HepG2 (cell line): ENCODE measurements around the gene STIP1. TPM values are rescaled to one million over a fixed set of nuclear protein-coding genes. Genes with fewer than 3 reads are reported as not detected.
A peak's percentile ranks its signal among the peaks of the same experiment; 100 is the strongest.

Experiments used
- ATAD3A ChIP-seq: sonication (generic); formaldehyde crosslinking; IDR thresholded peaks from 2 replicates; pipeline ENCODE4 v1.4.0; 2020; ENCODE audit warnings: missing genetic modification reagents
- CTCF ChIP-seq: sonication (generic); formaldehyde crosslinking; IDR thresholded peaks from 2 replicates; pipeline ENCODE4 v1.5.0; 2020; ENCODE audit warnings: mild to moderate bottlenecking, missing genetic modification reagents, moderate library complexity
- HIC2 ChIP-seq: sonication (generic); formaldehyde crosslinking; IDR thresholded peaks from 2 replicates; pipeline ENCODE4 v1.9.0; 2022; ENCODE audit warnings: low read depth, missing genetic modification reagents
- MAFF ChIP-seq: IDR thresholded peaks from 2 replicates; pipeline ENCODE4 v1.6.1; 2011; ENCODE audit warnings: low read depth, low read length, improper control_type of control experiment
- MAFG ChIP-seq: sonication (generic); formaldehyde crosslinking; IDR thresholded peaks from 2 replicates; pipeline ENCODE4 v1.5.1; 2020; ENCODE audit warnings: mild to moderate bottlenecking, missing genetic modification reagents
- ONECUT2 ChIP-seq: sonication (generic); formaldehyde crosslinking; IDR thresholded peaks from 2 replicates; pipeline ENCODE4 v1.4.0; 2020; ENCODE audit warnings: missing genetic modification reagents
- PAWR ChIP-seq: sonication (generic); formaldehyde crosslinking; IDR thresholded peaks from 2 replicates; pipeline ENCODE4 v1.4.0; 2020; ENCODE audit warnings: missing genetic modification reagents, mild to moderate bottlenecking, borderline replicate concordance
- POLR2A ChIP-seq, 2 experiments: IDR thresholded peaks; 2 replicates each; pipeline ENCODE4 v1.6.1; 2011; ENCODE audit warnings: low read depth in 2 of 2, low read length in 2 of 2, mild to moderate bottlenecking in 1 of 2, moderate library complexity in 1 of 2; ENCODE audit not compliant: insufficient read depth in 1 of 2
- PRDM10 ChIP-seq: sonication (generic); formaldehyde crosslinking; IDR thresholded peaks from 2 replicates; pipeline ENCODE4 v1.4.0; 2020; ENCODE audit warnings: low read depth, missing genetic modification reagents
- SETDB1 ChIP-seq: sonication (generic); formaldehyde crosslinking; IDR thresholded peaks from 2 replicates; pipeline ENCODE4 v1.5.1; 2020; ENCODE audit warnings: missing genetic modification reagents, mild to moderate bottlenecking, borderline replicate concordance
- SRSF1 ChIP-seq: fragments of 200-400 bp; formaldehyde crosslinking; optimal IDR thresholded peaks from 2 replicates; pipeline ENCODE3; 2017; ENCODE audit warnings: mild to moderate bottlenecking, low read depth, low read length, moderate library complexity
- SRY ChIP-seq: sonication (generic); formaldehyde crosslinking; IDR thresholded peaks from 2 replicates; pipeline ENCODE4 v1.8.0; 2022; ENCODE audit warnings: mild to moderate bottlenecking, missing genetic modification reagents
- ZFP36 ChIP-seq: fragments of 150-350 bp; IDR thresholded peaks from 2 replicates; pipeline ENCODE4 v1.6.1; 2018; ENCODE audit warnings: borderline replicate concordance, low read length, low read depth; ENCODE audit not compliant: partially characterized antibody
- ZNF431 ChIP-seq: sonication (generic); formaldehyde crosslinking; IDR thresholded peaks from 2 replicates; pipeline ENCODE4 v1.9.0; 2022; ENCODE audit warnings: missing genetic modification reagents, low read depth, mild to moderate bottlenecking, borderline replicate concordance
- ZNF512 ChIP-seq: sonication (generic); formaldehyde crosslinking; IDR thresholded peaks from 2 replicates; pipeline ENCODE4 v1.4.0; 2020; ENCODE audit warnings: mild to moderate bottlenecking, missing genetic modification reagents
- ZNF558 ChIP-seq: sonication (generic); formaldehyde crosslinking; IDR thresholded peaks from 2 replicates; pipeline ENCODE4 v1.9.0; 2022; ENCODE audit warnings: mild to moderate bottlenecking, missing genetic modification reagents, borderline replicate concordance
- ZNF749 ChIP-seq: sonication (generic); formaldehyde crosslinking; IDR thresholded peaks from 2 replicates; pipeline ENCODE4 v1.8.0; 2022; ENCODE audit warnings: mild to moderate bottlenecking, missing genetic modification reagents, moderate library complexity, borderline replicate concordance
- ZNF790 ChIP-seq: sonication (generic); formaldehyde crosslinking; IDR thresholded peaks from 2 replicates; pipeline ENCODE4 v1.8.0; 2022; ENCODE audit warnings: missing genetic modification reagents, mild to moderate bottlenecking, borderline replicate concordance
- ZNF883 ChIP-seq: sonication (generic); formaldehyde crosslinking; IDR thresholded peaks from 2 replicates; pipeline ENCODE4 v1.5.1; 2020; ENCODE audit warnings: mild to moderate bottlenecking, missing genetic modification reagents; ENCODE audit errors: not compliant biosample characterization
- ZSCAN31 ChIP-seq: sonication (generic); formaldehyde crosslinking; IDR thresholded peaks from 2 replicates; pipeline ENCODE4 v1.5.0; 2020; ENCODE audit warnings: low read depth, mild to moderate bottlenecking, missing genetic modification reagents
- polyA plus RNA-seq, 8 experiments: library from polyadenylated mRNA; depleted of rRNA in 3 of 8; stranded (reverse) in 7 of 8; unstranded in 1 of 8; fragments of >200 nt; fragmentation: Illumina TruSeq in 4 of 8; extraction: Trizol in 4 of 8; gene quantifications; 2 replicates each; pipeline versions ENCODE4 v1.2.1 to v1.2.3, GENCODE V29; 2011 to 2016; ENCODE audit warnings: low read depth in 4 of 8, missing spikeins in 1 of 8, mixed read lengths in 1 of 8; ENCODE audit not compliant: insufficient read depth in 1 of 8
- total RNA-seq, 5 experiments: library from RNA; depleted of rRNA; stranded (reverse); fragments of >200 nt; fragmentation: Illumina TruSeq; extraction: Trizol; gene quantifications; 2 replicates each; pipeline ENCODE4 v1.2.3, GENCODE V29; 2016; ENCODE audit warnings: low read depth in 1 of 5

Gene STIP1
- total and polyA plus RNA-seq, 2 of the 13 experiments (the other 11 are each of a cell fraction or from before 2014, with no cell fraction given) = 81.1 to 217 TPM

- no peak for TF ChIP-seq PRDM10
- TF ChIP-seq ZFP36 = no peak
- TF ChIP-seq PAWR = no peak
- TF ChIP-seq ZNF749 (CRISPR knock-in tag) = peak; percentile 23; the same call in 1 of the 2 replicates
- no peak for TF ChIP-seq SETDB1 (CRISPR knock-in tag)
- TF ChIP-seq ATAD3A (CRISPR knock-in tag) = no peak
- TF ChIP-seq HIC2 (CRISPR knock-in tag) = no peak
- TF ChIP-seq ZNF512 (CRISPR knock-in tag) = no peak
- TF ChIP-seq ONECUT2 = no peak
- 0 out of 2 replicates have a peak, but pooled peaks have one; percentile 22 for TF ChIP-seq ZNF431 (CRISPR knock-in tag)
- TF ChIP-seq CTCF = no peak
- no peak for TF ChIP-seq ZSCAN31 (CRISPR knock-in tag)
- TF ChIP-seq MAFG (CRISPR knock-in tag) = no peak
- TF ChIP-seq MAFF = no peak
- TF ChIP-seq ZNF790 = no peak
- TF ChIP-seq ZNF558 (CRISPR knock-in tag) = no peak
- peak; percentile 25 for TF ChIP-seq ZNF883
- TF ChIP-seq SRY (CRISPR knock-in tag) = peak; percentile 57; the same call in 1 of the 2 replicates
- peak; percentile 51 for TF ChIP-seq SRSF1
- TF ChIP-seq POLR2A (IDR thresholded peaks at IDR 0.05; ENCODE audit: insufficient read depth in 1 of 2, low read depth in 2 of 2, low read length in 2 of 2) = peak in 1 of 2 experiments; percentile 88; a peak in 2 of 4 replicates
Measured at GRCh38 chr11:64240435-64241240, 54.7 kb downstream of the STIP1 start, which contains the start of gene FKBP2 (continued).
